SK-N-SH treated with all-trans-retinoic acid at 6 μM for 48 hours (cell line): ENCODE results near the gene RASGEF1B.

Experiments
- BACH2 ChIP-seq: fragments of 250-450 bp; sonication (Bioruptor Pico); IDR thresholded peaks from 2 replicates; pipeline ENCODE4 v1.9.0; 2021; ENCODE audit warnings: mild to moderate bottlenecking, borderline replicate concordance
- ISL1 ChIP-seq: fragments of 250-450 bp; sonication (Bioruptor Pico); IDR thresholded peaks from 2 replicates; pipeline ENCODE4 v2.1.2; 2022; ENCODE audit warnings: mild to moderate bottlenecking, moderate library complexity
- PATZ1 ChIP-seq: fragments of 250-450 bp; sonication (Bioruptor Pico); IDR thresholded peaks from 2 replicates; pipeline ENCODE4 v1.8.0; 2020; ENCODE audit warnings: mild to moderate bottlenecking, moderate library complexity, borderline replicate concordance
- RARB ChIP-seq: fragments of 250-450 bp; sonication (Bioruptor Pico); IDR thresholded peaks from 2 replicates; pipeline ENCODE4 v1.8.0; 2021; ENCODE audit warnings: mild to moderate bottlenecking, moderate library complexity
- SNAI2 ChIP-seq: fragments of 250-450 bp; sonication (Bioruptor Pico); IDR thresholded peaks from 2 replicates; pipeline ENCODE4 v1.5.0; 2020; ENCODE audit warnings: mild to moderate bottlenecking, moderate library complexity
- TOX ChIP-seq: fragments of 250-450 bp; sonication (Bioruptor Pico); IDR thresholded peaks from 2 replicates; pipeline ENCODE4 v1.8.0; 2021; ENCODE audit warnings: mild to moderate bottlenecking, moderate library complexity, borderline replicate concordance
- ZFP3 ChIP-seq: fragments of 250-450 bp; sonication (Bioruptor Pico); IDR thresholded peaks from 2 replicates; pipeline ENCODE4 v1.5.0; 2020; ENCODE audit warnings: mild to moderate bottlenecking, moderate library complexity
- ZFP30 ChIP-seq: fragments of 450-650 bp; formaldehyde crosslinking; IDR thresholded peaks from 2 replicates; pipeline ENCODE4 v1.5.0; 2022; ENCODE audit warnings: mild to moderate bottlenecking, moderate library complexity
- ZNF70 ChIP-seq: fragments of 450-650 bp; formaldehyde crosslinking; IDR thresholded peaks from 2 replicates; pipeline ENCODE4 v1.5.0; 2020; ENCODE audit warnings: mild to moderate bottlenecking, moderate library complexity
- ZNF8 ChIP-seq: fragments of 450-650 bp; formaldehyde crosslinking; IDR thresholded peaks from 2 replicates; pipeline ENCODE4 v1.5.0; 2020; ENCODE audit warnings: mild to moderate bottlenecking, moderate library complexity
- TF ChIP-seq, protein P1 (sequence below): fragments of 250-450 bp; sonication (Bioruptor Pico); IDR thresholded peaks from 2 replicates; pipeline ENCODE4 v1.5.1; 2021; ENCODE audit warnings: mild to moderate bottlenecking, moderate library complexity
- TF ChIP-seq, protein P2 (sequence below): fragments of 250-450 bp; sonication (Bioruptor Pico); IDR thresholded peaks from 2 replicates; pipeline ENCODE4 v1.8.0; 2021; ENCODE audit warnings: low read depth, mild to moderate bottlenecking, moderate library complexity, borderline replicate concordance
- TF ChIP-seq, protein P3 (sequence below): fragments of 250-450 bp; sonication (Bioruptor Pico); IDR thresholded peaks from 2 replicates; pipeline ENCODE4 v1.5.1; 2020; ENCODE audit warnings: low read depth, mild to moderate bottlenecking, moderate library complexity

DNA sequence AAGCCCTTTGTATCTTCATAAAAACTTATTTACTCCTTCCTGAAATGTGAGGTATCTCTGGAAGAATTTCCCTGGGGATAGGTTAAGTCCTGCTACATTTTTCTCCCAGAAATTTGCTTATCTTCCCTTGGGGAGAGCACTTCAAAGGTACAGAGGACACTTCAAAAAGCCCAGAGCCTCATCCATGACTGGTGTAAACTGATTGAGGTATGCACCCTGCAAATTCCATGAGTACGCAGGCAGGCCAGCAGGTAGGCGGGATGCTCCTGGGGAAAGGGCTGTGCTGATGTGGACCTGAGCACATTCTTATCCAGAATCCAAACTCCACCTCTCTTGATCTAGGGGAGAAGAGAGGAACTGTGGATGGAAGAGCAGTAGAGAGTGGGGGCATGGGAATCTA is 26.3 kb upstream of the RASGEF1B start:
- TF ChIP-seq, protein P1, sequence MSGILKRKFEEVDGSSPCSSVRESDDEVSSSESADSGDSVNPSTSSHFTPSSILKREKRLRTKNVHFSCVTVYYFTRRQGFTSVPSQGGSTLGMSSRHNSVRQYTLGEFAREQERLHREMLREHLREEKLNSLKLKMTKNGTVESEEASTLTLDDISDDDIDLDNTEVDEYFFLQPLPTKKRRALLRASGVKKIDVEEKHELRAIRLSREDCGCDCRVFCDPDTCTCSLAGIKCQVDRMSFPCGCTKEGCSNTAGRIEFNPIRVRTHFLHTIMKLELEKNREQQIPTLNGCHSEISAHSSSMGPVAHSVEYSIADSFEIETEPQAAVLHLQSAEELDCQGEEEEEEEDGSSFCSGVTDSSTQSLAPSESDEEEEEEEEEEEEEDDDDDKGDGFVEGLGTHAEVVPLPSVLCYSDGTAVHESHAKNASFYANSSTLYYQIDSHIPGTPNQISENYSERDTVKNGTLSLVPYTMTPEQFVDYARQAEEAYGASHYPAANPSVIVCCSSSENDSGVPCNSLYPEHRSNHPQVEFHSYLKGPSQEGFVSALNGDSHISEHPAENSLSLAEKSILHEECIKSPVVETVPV (CRISPR knock-in tag) = no peak
- TF ChIP-seq, protein P2, sequence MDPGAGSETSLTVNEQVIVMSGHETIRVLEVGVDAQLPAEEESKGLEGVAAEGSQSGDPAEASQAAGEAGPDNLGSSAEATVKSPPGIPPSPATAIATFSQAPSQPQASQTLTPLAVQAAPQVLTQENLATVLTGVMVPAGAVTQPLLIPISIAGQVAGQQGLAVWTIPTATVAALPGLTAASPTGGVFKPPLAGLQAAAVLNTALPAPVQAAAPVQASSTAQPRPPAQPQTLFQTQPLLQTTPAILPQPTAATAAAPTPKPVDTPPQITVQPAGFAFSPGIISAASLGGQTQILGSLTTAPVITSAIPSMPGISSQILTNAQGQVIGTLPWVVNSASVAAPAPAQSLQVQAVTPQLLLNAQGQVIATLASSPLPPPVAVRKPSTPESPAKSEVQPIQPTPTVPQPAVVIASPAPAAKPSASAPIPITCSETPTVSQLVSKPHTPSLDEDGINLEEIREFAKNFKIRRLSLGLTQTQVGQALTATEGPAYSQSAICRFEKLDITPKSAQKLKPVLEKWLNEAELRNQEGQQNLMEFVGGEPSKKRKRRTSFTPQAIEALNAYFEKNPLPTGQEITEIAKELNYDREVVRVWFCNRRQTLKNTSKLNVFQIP (CRISPR knock-in tag) = no peak
- TF ChIP-seq PATZ1 (CRISPR knock-in tag) (no peak), ISL1 (CRISPR knock-in tag) (no peak), ZNF8 (no peak), SNAI2 (CRISPR knock-in tag) (no peak), RARB (CRISPR knock-in tag) (no peak), ZNF70 (CRISPR knock-in tag) (no peak), TOX (CRISPR knock-in tag) (no peak), BACH2 (CRISPR knock-in tag) (no peak), ZFP3 (CRISPR knock-in tag) (no peak), ZFP30 (CRISPR knock-in tag) (no peak)
- TF ChIP-seq, protein P3, sequence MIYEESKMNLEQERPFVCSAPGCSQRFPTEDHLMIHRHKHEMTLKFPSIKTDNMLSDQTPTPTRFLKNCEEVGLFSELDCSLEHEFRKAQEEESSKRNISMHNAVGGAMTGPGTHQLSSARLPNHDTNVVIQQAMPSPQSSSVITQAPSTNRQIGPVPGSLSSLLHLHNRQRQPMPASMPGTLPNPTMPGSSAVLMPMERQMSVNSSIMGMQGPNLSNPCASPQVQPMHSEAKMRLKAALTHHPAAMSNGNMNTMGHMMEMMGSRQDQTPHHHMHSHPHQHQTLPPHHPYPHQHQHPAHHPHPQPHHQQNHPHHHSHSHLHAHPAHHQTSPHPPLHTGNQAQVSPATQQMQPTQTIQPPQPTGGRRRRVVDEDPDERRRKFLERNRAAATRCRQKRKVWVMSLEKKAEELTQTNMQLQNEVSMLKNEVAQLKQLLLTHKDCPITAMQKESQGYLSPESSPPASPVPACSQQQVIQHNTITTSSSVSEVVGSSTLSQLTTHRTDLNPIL = no peak
